GM23338 (cell line): ENCODE results near the gene CSNK1E. TPM values are rescaled to one million over a fixed set of nuclear protein-coding genes. Genes with fewer than 3 reads are reported as not detected.

Experiments
- ATAC-seq: fragments of 200-7000 bp; cut with Tn5 transposase; 3 replicates; pipeline ENCODE4 v1.9.1; 2020
- DNase-seq: peaks from one replicate; pipeline ENCODE4 v3.0.0-alpha.2; 2015; ENCODE audit warnings: low spot score
- H2AFZ ChIP-seq: fragments of 200-600 bp; sonication (generic); 2 replicates; pipeline ENCODE4 v1.8.0; 2016; ENCODE audit warnings: antibody characterized with exemption, mild to moderate bottlenecking, moderate library complexity
- H3F3A ChIP-seq: fragments of 200-600 bp; sonication (generic); replicated peaks from 2 replicates; pipeline ENCODE4 v1.8.0; 2017; ENCODE audit warnings: antibody characterized with exemption, mixed run types, low read depth
- H3K27ac ChIP-seq: fragments of 200-600 bp; sonication (generic); 2 replicates; pipeline ENCODE4 v1.6.1; 2016; ENCODE audit warnings: low read depth
- H3K27me3 ChIP-seq: fragments of 200-600 bp; sonication (generic); 2 replicates; pipeline ENCODE4 v1.8.0; 2016; ENCODE audit warnings: mild to moderate bottlenecking, mixed run types, moderate library complexity; ENCODE audit not compliant: insufficient read depth
- H3K36me3 ChIP-seq: fragments of 200-600 bp; sonication (generic); 2 replicates; pipeline ENCODE4 v1.8.0; 2016; ENCODE audit warnings: mild to moderate bottlenecking; ENCODE audit not compliant: insufficient read depth
- H3K4me1 ChIP-seq: fragments of 200-600 bp; sonication (generic); 2 replicates; pipeline ENCODE4 v1.8.0; 2016; ENCODE audit warnings: mild to moderate bottlenecking, moderate library complexity; ENCODE audit not compliant: insufficient read depth
- H3K4me2 ChIP-seq: fragments of 200-600 bp; sonication (generic); 2 replicates; pipeline ENCODE4 v1.7.1; 2017; ENCODE audit warnings: mixed run types
- H3K4me3 ChIP-seq: fragments of 200-600 bp; sonication (generic); 2 replicates; pipeline ENCODE4 v1.6.1; 2016; ENCODE audit warnings: mixed run types
- H3K79me2 ChIP-seq: fragments of 200-600 bp; sonication (generic); replicated peaks from 2 replicates; pipeline ENCODE4 v1.8.0; 2017; ENCODE audit warnings: mild to moderate bottlenecking; ENCODE audit not compliant: insufficient read depth
- H3K9me2 ChIP-seq: fragments of 200-600 bp; sonication (generic); 2 replicates; pipeline ENCODE4 v1.8.0; 2017; ENCODE audit not compliant: insufficient read depth
- H4K20me1 ChIP-seq: fragments of 200-600 bp; sonication (generic); replicated peaks from 2 replicates; pipeline ENCODE4 v1.8.0; 2017; ENCODE audit warnings: mild to moderate bottlenecking; ENCODE audit not compliant: insufficient read depth
- H3K27ac Mint-ChIP-seq: 2 replicates; pipeline ENCODE4 v1.8.0; 2020; ENCODE audit warnings: inconsistent platforms, mild to moderate bottlenecking, moderate library complexity, mixed read lengths
- H3K27me3 Mint-ChIP-seq: 3 replicates; pipeline ENCODE4 v1.8.0; 2022; ENCODE audit warnings: low read depth, mild to moderate bottlenecking, moderate library complexity, mixed read lengths, inconsistent platforms; ENCODE audit not compliant: insufficient read depth, poor library complexity
- H3K36me3 Mint-ChIP-seq: 3 replicates; pipeline ENCODE4 v1.8.0; 2021; ENCODE audit warnings: low read depth, mild to moderate bottlenecking, inconsistent platforms, moderate library complexity, mixed read lengths
- H3K4me1 Mint-ChIP-seq: 3 replicates; pipeline ENCODE4 v1.8.0; 2020; ENCODE audit warnings: mild to moderate bottlenecking, inconsistent platforms, mixed read lengths
- H3K4me3 Mint-ChIP-seq: 3 replicates; pipeline ENCODE4 v1.8.0; 2021; ENCODE audit warnings: moderate library complexity, mild to moderate bottlenecking, inconsistent platforms, mixed read lengths
- H3K9me3 Mint-ChIP-seq: 3 replicates; pipeline ENCODE4 v1.8.0; 2020; ENCODE audit warnings: moderate library complexity, mild to moderate bottlenecking, inconsistent platforms, mixed read lengths
- CREB1 ChIP-seq: fragments of 250-450 bp; sonication (Bioruptor Pico); IDR thresholded peaks from 2 replicates; pipeline ENCODE4 v1.5.0; 2020; ENCODE audit warnings: low read depth, mild to moderate bottlenecking, moderate library complexity
- CTCF ChIP-seq, 2 experiments: fragments of 200-600 bp in 1 of 2; sonication (generic) in 1 of 2; conservative IDR thresholded peaks; 2 replicates each; pipeline versions ENCODE4 v1.5.1 to v1.6.1; 2016 to 2017; ENCODE audit warnings: antibody characterized with exemption in 2 of 2, low read depth in 2 of 2, mild to moderate bottlenecking in 2 of 2, moderate library complexity in 1 of 2
- EZH2 ChIP-seq: fragments of 200-600 bp; sonication (generic); IDR thresholded peaks from one replicate; pipeline ENCODE4 v1.8.0; 2017; ENCODE audit warnings: antibody characterized with exemption, mild to moderate bottlenecking, low read depth; ENCODE audit not compliant: unreplicated experiment
- EZH2phosphoT487 ChIP-seq: fragments of 200-600 bp; sonication (generic); IDR thresholded peaks from one replicate; pipeline ENCODE4 v1.8.1; 2018; ENCODE audit warnings: antibody characterized with exemption; ENCODE audit not compliant: unreplicated experiment
- JUNB ChIP-seq: IDR thresholded peaks from one replicate; pipeline ENCODE4 v1.6.1; 2016; ENCODE audit warnings: antibody characterized with exemption; ENCODE audit not compliant: unreplicated experiment
- NANOG ChIP-seq: IDR thresholded peaks from 2 replicates; pipeline ENCODE4 v1.6.1; 2016; ENCODE audit warnings: antibody characterized with exemption, borderline replicate concordance
- POLR2AphosphoS5 ChIP-seq: IDR thresholded peaks from 2 replicates; pipeline ENCODE4 v1.6.1; 2016; ENCODE audit warnings: antibody characterized with exemption, low read depth
- REST ChIP-seq: IDR thresholded peaks from one replicate; pipeline ENCODE4 v1.6.1; 2018; ENCODE audit warnings: antibody characterized with exemption; ENCODE audit not compliant: unreplicated experiment
- ZNF114 ChIP-seq: fragments of 250-450 bp; sonication (Bioruptor Pico); IDR thresholded peaks from 2 replicates; pipeline ENCODE4 v1.5.0; 2020; ENCODE audit warnings: mild to moderate bottlenecking, moderate library complexity
- ZNF331 ChIP-seq: fragments of 250-450 bp; sonication (Bioruptor Pico); IDR thresholded peaks from 2 replicates; pipeline ENCODE4 v1.5.0; 2020; ENCODE audit warnings: low read depth, mild to moderate bottlenecking, moderate library complexity
- ZNF462 ChIP-seq: fragments of 250-450 bp; sonication (Bioruptor Pico); IDR thresholded peaks from 2 replicates; pipeline ENCODE4 v1.5.0; 2020; ENCODE audit warnings: mild to moderate bottlenecking, moderate library complexity
- polyA plus RNA-seq: library from polyadenylated mRNA; unstranded; fragments of >200 nt; fragmentation: Nextera tagmentation; extraction: Ambion mirVana; gene quantifications from 2 replicates; pipeline ENCODE4 v1.2.1, GENCODE V29; 2016
- total RNA-seq: library from RNA; depleted of rRNA; stranded (reverse); fragments of >200 nt; shearing (Covaris generic); gene quantifications from 2 replicates; pipeline ENCODE4 v1.2.3, GENCODE V29; 2014

Gene CSNK1E
- total and polyA plus RNA-seq, 2 experiments from 2014 or later = 180 to 259 TPM

- TF ChIP-seq NANOG = no peak
- TF ChIP-seq EZH2 = no peak
Measured at GRCh38 chr22:38347944-38348750, 30.9 kb upstream of the CSNK1E start (continued).

GRCh38 chr22:38347181-38347943, 30.1 kb upstream of the CSNK1E start:
- no peak overlapping the region for H3K4me3 Mint-ChIP-seq
- H3K4me1 Mint-ChIP-seq = peaks cover 35% of the 10 kb centered on the region
- H3K27ac Mint-ChIP-seq = no peak overlapping the region
- TF ChIP-seq EZH2phosphoT487 = no peak
- TF ChIP-seq POLR2AphosphoS5 = no peak
- TF ChIP-seq ZNF114 = no peak
- TF ChIP-seq ZNF331 (CRISPR knock-in tag) = no peak
- no peak for TF ChIP-seq REST
- TF ChIP-seq CTCF (conservative IDR thresholded peaks at IDR 0.05; ENCODE audit: low read depth in 2 of 2) = no peak
- TF ChIP-seq NANOG = no peak
- no peak for TF ChIP-seq JUNB
- no peak for TF ChIP-seq CREB1 (CRISPR knock-in tag)
- no peak for TF ChIP-seq ZNF462 (CRISPR knock-in tag)
- no peak for TF ChIP-seq EZH2

More at GRCh38 chr22:38347181-38347943, 30.1 kb upstream of the CSNK1E start:
- Histone ChIP-seq H3K79me2 (no peaks in the 10 kb centered on the region), H3K4me1 (peaks cover 24% of the 10 kb centered on the region; the same call in 1 of the 2 replicates), H3K27ac (no peak overlapping the region), H3K9me2 (no peaks in the 10 kb centered on the region), H3K36me3 (no peaks in the 10 kb centered on the region), H4K20me1 (peaks cover 3% of the 10 kb centered on the region), H3K4me2 (no peak overlapping the region), H3K27me3 (no peaks in the 10 kb centered on the region), H2AFZ (no peak overlapping the region), H3K4me3 (no peak overlapping the region), H3F3A (peaks cover 14% of the 10 kb centered on the region; the same call in 1 of the 2 replicates)
- H3K27me3 Mint-ChIP-seq = peaks cover 17% of the 10 kb centered on the region
- ATAC-seq (no peak), DNase-seq (no peak)
- H3K36me3 Mint-ChIP-seq = 0 out of 3 replicates have a peak, but pooled peaks cover 5% of the 10 kb centered on the region
- H3K9me3 Mint-ChIP-seq = no peaks in the 10 kb centered on the region; the same call in 1 of the 3 replicates
